Camera-type eye (tissue), 1 donor: Measurements from ENCODE around the gene SLC6A12. TPM values are rescaled to one million over a fixed set of nuclear protein-coding genes. Genes with fewer than 3 reads are reported as not detected.

Experiments
- total RNA-seq: library from RNA; depleted of rRNA; stranded (reverse); fragments of >200 nt; gene quantifications from one replicate; pipeline ENCODE4 v1.2.3, GENCODE V29; 2014

The SLC6A12 gene
- 4.0 TPM for total RNA-seq

GRCh38 chr12:214003-214741, at the start of gene SLC6A12:
TSS of gene SLC6A12 (minus strand) at chr12:214157. CDS start at chr12:209986, 4,171 bp downstream.

GRCh38 chr12:262817-263216, 48.9 kb upstream of the SLC6A12 start, which contains the start of gene SLC6A13:
TSS of gene SLC6A13 (minus strand) at chr12:262836. CDS start at chr12:260052, 2,784 bp downstream.

Other genes starting within 250 kb of the SLC6A12 start
- gene IQSEC3, start 147.4 kb downstream of the SLC6A12 start, total RNA-seq, result 13.0 TPM
- gene SLC6A13, start 48.7 kb upstream of the SLC6A12 start, total RNA-seq, result 37.5 TPM
- 98.4 TPM for gene KDM5A, start 175.2 kb upstream of the SLC6A12 start, total RNA-seq
- 16.7 TPM for gene CCDC77, start 187.5 kb upstream of the SLC6A12 start, total RNA-seq
- 6.8 TPM for gene B4GALNT3, start 245.8 kb upstream of the SLC6A12 start, total RNA-seq